Activated T-cell treated with anti-CD3 and anti-CD28 coated beads for 1 hour (primary cell): ENCODE results near the gene DRAM1.
"Not testable (repeated sequence)": the region's sequence is repeated elsewhere in the genome, so short reads cannot be mapped to it uniquely, and the experiment has no call there.

Experiments
- DNase-seq: peaks from one replicate; pipeline ENCODE4 v3.0.0-alpha.2; 2020; ENCODE audit warnings: low read depth

The DRAM1 gene, protein sequence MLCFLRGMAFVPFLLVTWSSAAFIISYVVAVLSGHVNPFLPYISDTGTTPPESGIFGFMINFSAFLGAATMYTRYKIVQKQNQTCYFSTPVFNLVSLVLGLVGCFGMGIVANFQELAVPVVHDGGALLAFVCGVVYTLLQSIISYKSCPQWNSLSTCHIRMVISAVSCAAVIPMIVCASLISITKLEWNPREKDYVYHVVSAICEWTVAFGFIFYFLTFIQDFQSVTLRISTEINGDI

GRCh38 chr12:101876861-101877805 is at the start of gene DRAM1:
Gene DRAM1, plus strand, starts transcription at chr12:101877580. Its CDS starts 210 bp downstream, at chr12:101877790.
- DNase-seq: peak; percentile 55

DNA sequence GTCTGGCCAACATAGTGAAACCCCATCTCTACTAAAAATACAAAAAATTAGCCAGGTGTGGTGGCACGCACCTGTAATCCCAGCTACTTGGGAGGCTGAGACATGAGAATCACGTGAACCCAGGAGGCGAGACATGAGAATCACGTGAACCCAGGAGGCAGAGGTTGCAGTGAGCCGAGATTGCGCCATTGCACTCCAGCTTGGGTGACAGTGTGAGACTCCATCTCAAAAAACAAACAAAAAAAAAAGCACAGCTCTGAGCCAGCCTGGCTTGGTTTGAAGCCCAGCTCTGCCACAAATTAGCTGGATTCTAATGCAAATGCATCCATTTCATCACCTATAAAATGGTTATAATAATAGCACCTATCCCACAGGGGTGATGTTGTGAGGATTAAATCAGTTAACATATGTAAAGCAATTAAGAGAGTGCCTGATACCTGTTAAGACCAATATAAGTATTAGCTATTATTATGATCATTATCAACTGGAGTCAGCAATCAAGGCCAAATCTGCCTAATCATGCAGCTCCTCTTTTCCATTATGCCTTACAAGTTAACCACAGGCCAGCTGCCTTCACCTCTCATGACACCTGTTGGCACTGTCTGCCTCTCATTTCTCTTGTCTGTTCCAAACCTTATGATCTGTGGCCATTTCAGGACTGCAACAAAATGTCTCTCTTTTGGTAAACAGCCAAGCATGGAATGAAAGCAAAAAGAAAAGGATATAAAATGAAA is 48.8 kb upstream of the DRAM1 start:
- DNase-seq: no peak

DNA sequence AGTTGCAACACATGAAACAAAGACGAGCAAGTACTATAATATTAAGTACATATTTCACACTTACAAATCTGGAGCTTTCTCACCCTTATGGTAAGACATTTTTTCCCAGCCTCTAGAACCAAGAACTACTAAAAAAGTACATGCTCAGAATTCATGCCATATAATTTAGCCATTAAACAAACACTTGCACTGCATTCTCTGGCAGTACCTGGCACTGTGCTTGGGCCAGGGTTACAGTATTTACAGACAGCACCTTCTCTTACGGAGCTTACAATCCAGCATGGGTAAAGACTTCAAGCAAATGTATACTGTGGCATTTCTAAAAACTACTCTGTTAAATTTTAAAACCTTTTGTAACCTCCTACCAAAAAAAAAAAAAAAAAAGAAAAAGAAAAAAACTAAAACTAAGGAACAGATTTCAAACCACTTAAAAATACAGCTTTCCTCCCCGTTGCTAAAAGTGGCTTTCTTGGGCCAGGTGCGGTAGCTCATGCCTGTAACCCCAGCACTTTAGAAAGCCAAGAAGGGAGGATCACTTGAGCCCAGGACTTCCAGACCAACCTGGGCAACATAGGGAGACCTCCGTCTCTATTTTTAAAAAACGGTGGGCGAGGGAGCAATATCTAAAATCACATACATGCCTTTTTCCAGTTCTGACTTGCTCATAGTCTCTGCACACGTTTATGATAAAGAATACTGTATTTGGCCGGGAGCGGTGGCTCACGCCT is 47.6 kb upstream of the DRAM1 start:
- DNase-seq: no peak

GRCh38 chr12:101830367-101831325 is 46.7 kb upstream of the DRAM1 start, which contains the start of gene GNPTAB:
Gene GNPTAB, minus strand, starts transcription at chr12:101830959. Its CDS starts 284 bp downstream, at chr12:101830675.
- peak; percentile 94 for DNase-seq

DNA sequence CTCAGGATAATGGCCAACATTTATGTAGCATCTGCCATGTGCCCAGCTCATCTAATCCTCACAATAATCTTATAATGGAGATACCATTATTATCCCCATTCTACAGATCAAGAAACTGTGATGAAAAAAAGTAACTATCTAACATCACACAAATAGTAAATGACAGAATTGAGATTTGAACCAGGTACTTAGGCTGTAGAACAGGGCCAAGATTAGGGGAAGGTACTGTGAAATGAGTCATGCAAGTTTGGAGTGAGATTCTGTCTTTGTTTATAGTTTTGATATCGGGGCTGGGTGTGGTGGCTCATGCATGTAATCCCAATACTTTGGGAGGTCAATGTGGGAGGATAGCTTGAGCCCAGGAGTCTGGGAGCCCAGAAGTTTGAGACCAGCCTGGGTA is 45.4 kb upstream of the DRAM1 start:
- DNase-seq: no peak

- no peak for DNase-seq
Observed at GRCh38 chr12:101838628-101839323, 38.6 kb upstream of the DRAM1 start.

- peak; percentile 57 for DNase-seq
Observed at GRCh38 chr12:101839324-101840283, 37.8 kb upstream of the DRAM1 start.

- no peak for DNase-seq
Observed at GRCh38 chr12:101841069-101841468, 36.3 kb upstream of the DRAM1 start.

DNA sequence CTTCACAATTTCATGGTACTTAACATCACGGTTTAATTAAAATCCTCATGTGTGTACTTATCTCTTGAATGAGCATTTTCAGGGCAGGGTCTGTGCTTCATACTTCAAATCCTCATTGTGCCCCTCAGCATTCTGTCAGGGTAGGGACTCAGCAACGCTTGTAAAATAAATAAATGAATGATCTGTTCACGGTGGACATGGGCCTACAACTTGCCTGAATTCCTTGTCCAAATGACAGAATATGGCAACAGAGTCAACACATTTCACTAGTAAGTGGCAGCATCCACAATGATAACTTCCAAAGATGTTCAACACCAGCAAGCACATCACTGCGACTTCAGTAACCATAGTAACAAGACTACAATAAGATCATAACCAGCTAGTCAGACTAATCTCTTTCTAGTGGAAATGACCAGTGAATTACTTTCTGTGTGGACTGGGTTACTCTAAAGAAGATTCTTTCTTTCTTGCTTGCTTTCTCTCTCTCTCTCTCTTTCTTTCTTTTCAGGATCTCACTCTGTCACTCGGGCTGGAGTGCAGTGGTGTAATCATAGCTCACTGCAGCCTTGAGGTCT is 32.2 kb upstream of the DRAM1 start:
- DNase-seq: no peak

DNA sequence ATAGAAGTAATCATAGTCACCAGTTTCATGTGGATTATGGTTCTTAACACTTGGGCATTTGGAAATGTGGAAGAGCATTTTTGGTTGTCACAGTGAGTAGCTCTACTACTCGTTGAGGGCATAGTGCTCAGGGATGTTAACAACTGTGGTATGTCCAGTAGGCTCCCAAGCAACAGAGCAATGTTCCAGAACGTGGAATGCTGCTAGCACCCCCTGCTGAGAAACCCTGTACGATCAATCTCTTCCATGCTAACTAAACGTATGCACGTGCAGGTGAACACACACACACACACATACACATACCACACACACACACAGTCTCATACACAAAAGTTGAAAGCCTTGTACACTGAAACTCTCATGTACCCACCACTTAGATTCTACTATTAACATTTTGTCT is 30.1 kb upstream of the DRAM1 start:
- no peak for DNase-seq

GRCh38 chr12:101850199-101850598 is 27.2 kb upstream of the DRAM1 start:
- DNase-seq: no peak

GRCh38 chr12:101852998-101853397 is 24.4 kb upstream of the DRAM1 start:
- no peak for DNase-seq

GRCh38 chr12:101854747-101855146 is 22.6 kb upstream of the DRAM1 start:
- no peak for DNase-seq

DNA sequence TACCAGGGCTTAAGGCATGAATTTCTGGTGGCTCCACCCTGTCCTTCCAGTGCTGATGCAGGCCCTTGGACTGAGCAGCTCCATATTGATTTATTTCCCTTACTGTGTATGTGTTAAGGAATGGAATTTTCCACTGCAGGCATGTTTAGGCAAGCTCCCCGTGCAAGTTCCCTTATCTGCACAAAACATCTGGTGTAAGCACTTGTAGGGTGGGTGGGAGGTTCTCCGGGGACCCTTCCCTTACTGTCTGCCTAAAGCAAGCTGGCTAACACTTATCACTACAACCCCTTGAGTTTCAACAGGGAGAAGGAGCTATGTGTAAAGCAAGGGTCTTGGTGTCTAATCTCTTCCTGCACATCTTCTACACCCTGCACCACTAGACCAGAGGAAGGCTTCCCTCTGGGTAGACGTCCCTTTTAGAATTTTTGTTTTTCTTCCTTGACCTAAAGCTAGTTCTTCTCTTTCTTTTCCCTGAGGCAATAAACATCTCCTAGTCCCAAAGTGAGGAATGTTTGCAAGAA is 22.0 kb upstream of the DRAM1 start:
- no peak for DNase-seq

DNA sequence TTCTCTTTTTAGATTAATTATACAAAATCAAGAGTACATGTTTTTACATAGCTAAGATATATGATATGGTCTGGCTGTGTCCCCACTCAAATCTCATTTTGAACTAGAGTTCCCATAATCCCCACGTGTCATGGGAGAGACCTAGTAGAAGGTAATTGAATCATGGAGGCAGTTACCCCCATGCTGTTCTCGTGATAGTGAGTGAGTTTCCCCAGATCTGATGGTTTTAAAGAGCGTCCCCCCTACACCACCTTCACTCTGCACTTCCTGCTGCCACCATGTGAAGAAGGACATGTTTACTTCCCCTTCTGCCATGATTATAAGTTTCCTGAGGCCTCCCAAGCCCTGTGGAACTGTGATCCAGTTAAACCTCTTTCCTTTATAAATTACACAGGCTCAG is 21.4 kb upstream of the DRAM1 start:
- DNase-seq: no peak

- not testable (repeated sequence) for DNase-seq
Observed at GRCh38 chr12:101856614-101857013, 20.8 kb upstream of the DRAM1 start.

GRCh38 chr12:101857043-101857558 is 20.3 kb upstream of the DRAM1 start:
- DNase-seq: no peak

DNA sequence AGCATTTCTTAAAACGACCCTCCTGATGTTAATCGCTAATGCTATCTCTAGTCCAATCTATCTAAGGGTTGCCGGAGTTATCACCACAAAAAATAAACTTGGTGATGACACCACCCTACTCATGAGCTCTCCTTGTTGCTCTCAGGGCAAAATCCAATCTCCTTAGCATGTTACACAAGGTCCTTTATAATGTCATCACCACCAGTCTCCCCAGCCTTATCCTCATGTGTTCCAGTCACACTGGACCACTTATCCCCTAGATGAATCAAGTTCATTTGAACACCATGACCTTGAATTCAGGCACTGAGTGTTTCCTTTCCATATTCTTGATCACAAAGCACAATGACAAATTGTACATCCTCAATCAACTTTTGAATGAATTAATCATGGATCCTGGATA is 19.0 kb upstream of the DRAM1 start:
- no peak for DNase-seq
